ENCODE measurements around the gene STK33. TPM values are rescaled to one million over a fixed set of nuclear protein-coding genes. Genes with fewer than 3 reads are reported as not detected.

Gene STK33
- 1 to 10 TPM in 1 of 2 donors, under 1 TPM in 1; 0.40 to 1.0 TPM for total RNA-seq

GRCh38 chr11:8593935-8594909 is at the start of gene STK33:
Gene STK33, minus strand, starts transcription at chr11:8594228. Its CDS starts 119,323 bp downstream, at chr11:8474905.
- Mint-ChIP-seq H3K36me3 (ENCODE audit: low read depth) (no peaks in the 10 kb centered on the region), H3K4me1 (no peaks in the 10 kb centered on the region), H3K9me3 (no peaks in the 10 kb centered on the region), H3K4me3 (peak within 1 kb of the TSS; percentile 50), H3K27ac (no peak within 1 kb of the TSS), H3K27me3 (peaks cover 47% of the 10 kb centered on the region)
- ATAC-seq (replicated peaks): peak; percentile 53

- Mint-ChIP-seq H3K27me3 (no peaks in the 10 kb centered on the region), H3K27ac (no peak overlapping the region), H3K9me3 (no peaks in the 10 kb centered on the region), H3K36me3 (ENCODE audit: low read depth) (peaks cover 30% of the 10 kb centered on the region), H3K4me1 (no peaks in the 10 kb centered on the region), H3K4me3 (no peak overlapping the region)
- no peak for ATAC-seq (replicated peaks)
Measured at GRCh38 chr11:8642196-8642841, 48.3 kb upstream of the STK33 start.

- peaks cover 37% of the 10 kb centered on the region for H3K36me3 Mint-ChIP-seq (ENCODE audit: low read depth)
- H3K9me3 Mint-ChIP-seq: peaks cover 4% of the 10 kb centered on the region
- H3K27ac Mint-ChIP-seq: no peak overlapping the region
- ATAC-seq (replicated peaks): no peak
- H3K4me3 Mint-ChIP-seq: no peak overlapping the region
- no peaks in the 10 kb centered on the region for H3K27me3 Mint-ChIP-seq
- no peaks in the 10 kb centered on the region for H3K4me1 Mint-ChIP-seq
Measured at GRCh38 chr11:8641332-8641731, 47.3 kb upstream of the STK33 start.

- no peaks in the 10 kb centered on the region for H3K27me3 Mint-ChIP-seq
- H3K36me3 Mint-ChIP-seq (ENCODE audit: low read depth): peaks cover 46% of the 10 kb centered on the region
- no peak overlapping the region for H3K27ac Mint-ChIP-seq
- no peak overlapping the region for H3K4me3 Mint-ChIP-seq
- no peaks in the 10 kb centered on the region for H3K4me1 Mint-ChIP-seq
- ATAC-seq (replicated peaks): no peak
- peaks cover 4% of the 10 kb centered on the region for H3K9me3 Mint-ChIP-seq
Measured at GRCh38 chr11:8640267-8640906, 46.4 kb upstream of the STK33 start.

GRCh38 chr11:8639655-8640054 is 45.6 kb upstream of the STK33 start:
- Mint-ChIP-seq H3K36me3 (ENCODE audit: low read depth) (peaks cover 54% of the 10 kb centered on the region), H3K4me3 (no peak overlapping the region), H3K9me3 (peaks cover 4% of the 10 kb centered on the region), H3K27me3 (no peaks in the 10 kb centered on the region), H3K27ac (peak overlapping the region; percentile 60), H3K4me1 (no peaks in the 10 kb centered on the region)
- no peak for ATAC-seq (replicated peaks)

- ATAC-seq (replicated peaks): no peak
- Mint-ChIP-seq H3K4me1 (no peaks in the 10 kb centered on the region), H3K27ac (no peak overlapping the region), H3K27me3 (no peaks in the 10 kb centered on the region), H3K36me3 (ENCODE audit: low read depth) (peaks cover 55% of the 10 kb centered on the region), H3K4me3 (no peak overlapping the region), H3K9me3 (peaks cover 4% of the 10 kb centered on the region)
Measured at GRCh38 chr11:8638300-8638699, 44.3 kb upstream of the STK33 start.

GRCh38 chr11:8636127-8636526 is 42.1 kb upstream of the STK33 start:
- ATAC-seq (replicated peaks): no peak
- peaks cover 4% of the 10 kb centered on the region for H3K9me3 Mint-ChIP-seq
- no peak overlapping the region for H3K4me3 Mint-ChIP-seq
- H3K36me3 Mint-ChIP-seq (ENCODE audit: low read depth): peaks cover 67% of the 10 kb centered on the region
- H3K27me3 Mint-ChIP-seq: no peaks in the 10 kb centered on the region
- H3K27ac Mint-ChIP-seq: no peak overlapping the region
- no peaks in the 10 kb centered on the region for H3K4me1 Mint-ChIP-seq

- Mint-ChIP-seq H3K4me1 (no peaks in the 10 kb centered on the region), H3K4me3 (no peak overlapping the region), H3K27me3 (no peaks in the 10 kb centered on the region), H3K36me3 (ENCODE audit: low read depth) (peaks cover 62% of the 10 kb centered on the region), H3K27ac (no peak overlapping the region), H3K9me3 (peaks cover 4% of the 10 kb centered on the region)
- no peak for ATAC-seq (replicated peaks)
Measured at GRCh38 chr11:8634498-8634897, 40.5 kb upstream of the STK33 start.

GRCh38 chr11:8631395-8632118 is 37.5 kb upstream of the STK33 start:
- Mint-ChIP-seq H3K27ac (peak overlapping the region; percentile 1), H3K9me3 (no peaks in the 10 kb centered on the region), H3K4me1 (no peaks in the 10 kb centered on the region), H3K27me3 (no peaks in the 10 kb centered on the region), H3K36me3 (ENCODE audit: low read depth) (peaks cover 48% of the 10 kb centered on the region), H3K4me3 (no peak overlapping the region)
- no peak for ATAC-seq (replicated peaks)

GRCh38 chr11:8624698-8625097 is 30.7 kb upstream of the STK33 start:
- Mint-ChIP-seq H3K27ac (no peak overlapping the region), H3K36me3 (ENCODE audit: low read depth) (peaks cover 52% of the 10 kb centered on the region), H3K9me3 (no peaks in the 10 kb centered on the region), H3K27me3 (no peaks in the 10 kb centered on the region), H3K4me1 (no peaks in the 10 kb centered on the region), H3K4me3 (no peak overlapping the region)
- no peak for ATAC-seq (replicated peaks)

- no peak for ATAC-seq (replicated peaks)
- Mint-ChIP-seq H3K27ac (no peak overlapping the region), H3K4me1 (no peaks in the 10 kb centered on the region)
Measured at GRCh38 chr11:8621147-8621546, 27.1 kb upstream of the STK33 start.

GRCh38 chr11:8617063-8617462 is 23.0 kb upstream of the STK33 start:
- no peaks in the 10 kb centered on the region for H3K9me3 Mint-ChIP-seq
- ATAC-seq (replicated peaks): no peak

More at GRCh38 chr11:8621147-8621546, 27.1 kb upstream of the STK33 start:
- H3K4me3 Mint-ChIP-seq: no peak overlapping the region
- no peaks in the 10 kb centered on the region for H3K27me3 Mint-ChIP-seq
- H3K9me3 Mint-ChIP-seq: no peaks in the 10 kb centered on the region
- peaks cover 62% of the 10 kb centered on the region for H3K36me3 Mint-ChIP-seq (ENCODE audit: low read depth)

GRCh38 chr11:8615291-8616032 is 21.4 kb upstream of the STK33 start:
- no peaks in the 10 kb centered on the region for H3K27me3 Mint-ChIP-seq
- no peak for ATAC-seq (replicated peaks)
- peaks cover 31% of the 10 kb centered on the region for H3K36me3 Mint-ChIP-seq (ENCODE audit: low read depth)
- no peaks in the 10 kb centered on the region for H3K9me3 Mint-ChIP-seq
- no peak overlapping the region for H3K4me3 Mint-ChIP-seq
- H3K4me1 Mint-ChIP-seq: peaks cover under 1% of the 10 kb centered on the region
- H3K27ac Mint-ChIP-seq: no peak overlapping the region

More at GRCh38 chr11:8617063-8617462, 23.0 kb upstream of the STK33 start:
- Mint-ChIP-seq H3K4me1 (no peaks in the 10 kb centered on the region), H3K27me3 (no peaks in the 10 kb centered on the region), H3K27ac (no peak overlapping the region), H3K36me3 (ENCODE audit: low read depth) (peaks cover 41% of the 10 kb centered on the region), H3K4me3 (no peak overlapping the region)

Data from activated T-helper 17 cell treated with anti-CD3 and anti-CD28 coated beads, Interleukin-2, amount 50 U/mL, for 72 hours (primary cell).